ENCODE results near the gene TSNAXIP1.

Gene TSNAXIP1, protein sequence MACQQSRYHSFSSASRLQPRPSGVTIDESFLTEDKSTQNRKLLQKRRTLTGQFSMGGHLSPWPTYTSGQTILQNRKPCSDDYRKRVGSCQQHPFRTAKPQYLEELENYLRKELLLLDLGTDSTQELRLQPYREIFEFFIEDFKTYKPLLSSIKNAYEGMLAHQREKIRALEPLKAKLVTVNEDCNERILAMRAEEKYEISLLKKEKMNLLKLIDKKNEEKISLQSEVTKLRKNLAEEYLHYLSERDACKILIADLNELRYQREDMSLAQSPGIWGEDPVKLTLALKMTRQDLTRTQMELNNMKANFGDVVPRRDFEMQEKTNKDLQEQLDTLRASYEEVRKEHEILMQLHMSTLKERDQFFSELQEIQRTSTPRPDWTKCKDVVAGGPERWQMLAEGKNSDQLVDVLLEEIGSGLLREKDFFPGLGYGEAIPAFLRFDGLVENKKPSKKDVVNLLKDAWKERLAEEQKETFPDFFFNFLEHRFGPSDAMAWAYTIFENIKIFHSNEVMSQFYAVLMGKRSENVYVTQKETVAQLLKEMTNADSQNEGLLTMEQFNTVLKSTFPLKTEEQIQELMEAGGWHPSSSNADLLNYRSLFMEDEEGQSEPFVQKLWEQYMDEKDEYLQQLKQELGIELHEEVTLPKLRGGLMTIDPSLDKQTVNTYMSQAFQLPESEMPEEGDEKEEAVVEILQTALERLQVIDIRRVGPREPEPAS

DNA sequence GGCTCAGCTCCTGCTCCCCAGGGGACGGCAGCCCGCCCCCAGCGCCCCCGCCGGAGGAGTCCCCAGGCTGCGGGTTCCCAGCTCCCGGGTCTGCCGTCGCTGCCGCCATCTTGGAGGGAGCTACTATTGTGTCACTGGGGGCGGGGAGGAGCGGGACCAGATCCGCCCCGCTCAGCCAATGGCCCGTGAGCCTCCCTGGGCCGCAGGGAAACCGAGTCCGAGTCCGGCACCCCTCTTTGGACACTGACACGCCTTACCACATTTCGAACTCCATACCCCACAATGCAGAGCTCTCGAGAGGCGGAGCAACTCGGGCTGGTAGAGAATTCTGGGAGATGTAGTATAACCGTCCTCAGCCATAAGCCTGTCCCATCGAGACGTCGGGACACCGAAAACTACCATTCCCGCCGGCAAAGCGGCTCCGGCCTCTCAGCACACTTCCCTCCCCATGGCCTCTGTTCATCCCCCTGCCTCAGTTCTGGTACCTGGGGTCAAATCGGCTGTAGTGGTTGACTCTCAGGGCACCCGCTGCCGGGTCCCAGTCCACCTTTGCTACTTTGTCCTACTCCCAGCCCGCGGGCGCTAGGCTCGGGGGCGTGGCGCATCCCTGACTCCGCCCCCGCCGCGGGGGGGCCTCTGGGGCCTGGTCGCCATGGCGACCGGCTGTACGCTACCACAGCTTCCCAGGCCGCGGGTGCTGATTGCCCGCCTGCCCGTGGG is at the start of gene TSNAXIP1, which contains the start of gene RANBP10:
Gene TSNAXIP1, plus strand, starts transcription at position 462 of the 720 bp plus-strand sequence. CDS start 261 bp downstream, outside the sequence.
Gene RANBP10, minus strand, starts transcription at position 133 of the 720 bp plus-strand sequence. Its CDS starts 24 bp downstream, at position 109.
- DNase-seq (ENCODE audit: low read depth, low spot score): peak; percentile 92

DNA sequence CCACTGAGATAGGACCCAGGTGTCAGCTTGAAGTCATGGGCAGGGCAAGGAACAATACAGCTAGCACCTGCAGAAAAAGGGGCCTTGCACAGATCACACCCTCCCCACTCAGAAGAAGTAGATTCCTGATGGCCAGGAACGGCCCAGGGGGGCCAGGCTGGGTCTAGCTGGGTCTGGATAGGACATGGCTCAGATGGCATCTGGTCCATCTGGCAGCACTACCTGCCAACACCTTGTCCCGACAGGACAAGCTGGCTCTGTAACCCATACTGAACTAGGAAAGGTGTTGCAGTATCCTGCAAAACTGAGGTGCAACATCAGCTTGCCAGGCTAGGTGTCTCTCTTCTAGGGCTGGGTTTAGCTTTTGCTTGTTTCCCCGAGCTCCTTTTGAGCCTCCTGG is 48.7 kb upstream of the TSNAXIP1 start:
- no peak for DNase-seq (ENCODE audit: low read depth, low spot score)

DNA sequence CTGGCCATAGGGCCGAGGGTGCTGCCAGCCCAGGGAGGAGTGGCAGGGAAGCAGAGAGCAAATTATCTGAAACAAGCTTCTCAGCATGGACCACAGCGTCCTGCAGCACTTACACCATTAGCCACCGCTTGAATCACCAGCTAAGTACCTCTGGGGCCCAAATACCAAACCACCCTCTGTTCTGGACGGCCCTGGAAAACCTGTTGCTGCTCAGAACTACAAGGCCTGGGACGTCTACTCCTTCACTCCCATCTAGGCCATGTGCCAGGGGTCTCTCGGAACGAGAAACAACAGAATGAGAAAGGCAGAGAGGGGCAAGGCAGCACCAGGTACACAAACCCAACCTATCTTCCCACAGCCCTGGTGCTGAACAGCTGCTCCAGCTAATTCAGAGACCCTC is 47.7 kb upstream of the TSNAXIP1 start:
- no peak for DNase-seq (ENCODE audit: low read depth, low spot score)

DNA sequence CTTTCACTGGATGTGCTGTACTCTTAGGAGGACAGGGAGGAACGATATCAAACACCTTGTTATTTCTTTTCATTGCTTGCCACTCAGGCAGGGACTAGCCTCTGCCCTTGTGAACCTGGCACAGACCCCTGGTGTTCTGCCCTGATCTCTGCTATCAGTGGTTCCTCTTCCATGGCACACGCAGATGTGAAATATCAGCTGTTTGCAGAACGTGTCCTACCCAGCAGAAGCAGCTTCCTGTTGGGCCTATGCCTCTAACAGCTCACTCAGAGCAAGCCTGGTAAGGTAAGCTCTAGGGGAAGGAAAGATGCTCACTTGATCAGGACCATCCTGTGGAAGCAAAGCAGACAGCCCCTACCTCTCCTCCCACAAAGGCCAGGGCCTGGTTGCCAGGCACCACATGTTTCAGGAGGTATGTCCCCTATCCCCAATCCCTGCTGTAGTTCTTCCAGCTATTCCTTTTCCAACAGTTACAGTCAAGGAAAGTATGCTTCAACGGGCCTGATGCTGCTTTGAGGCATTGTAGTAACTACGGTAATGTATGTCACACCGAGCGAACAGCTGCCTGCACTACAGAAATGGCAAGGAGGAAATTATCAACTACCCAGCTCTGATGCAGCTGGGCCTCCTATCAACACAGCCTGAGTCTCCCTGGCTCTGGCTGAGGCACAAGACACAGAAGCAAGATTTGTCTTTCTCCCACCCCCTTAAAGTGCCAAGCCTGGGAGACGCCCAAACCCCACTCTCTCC is 46.3 kb upstream of the TSNAXIP1 start:
- no peak for DNase-seq (ENCODE audit: low read depth, low spot score)

DNA sequence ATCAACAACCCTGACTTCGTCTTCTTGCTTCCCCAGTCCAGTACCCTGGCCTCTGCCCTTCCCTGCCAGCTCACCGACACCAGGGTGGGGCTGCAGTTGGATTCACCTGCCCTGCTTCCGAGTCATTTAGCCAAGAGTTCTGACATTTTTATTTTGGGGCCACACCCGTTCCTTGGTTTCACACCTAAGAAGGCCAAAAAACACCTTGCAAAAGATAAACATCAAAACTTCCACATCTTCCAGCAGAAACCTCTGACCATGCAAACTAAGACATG is 45.8 kb upstream of the TSNAXIP1 start:
- no peak for DNase-seq (ENCODE audit: low read depth, low spot score)

DNA sequence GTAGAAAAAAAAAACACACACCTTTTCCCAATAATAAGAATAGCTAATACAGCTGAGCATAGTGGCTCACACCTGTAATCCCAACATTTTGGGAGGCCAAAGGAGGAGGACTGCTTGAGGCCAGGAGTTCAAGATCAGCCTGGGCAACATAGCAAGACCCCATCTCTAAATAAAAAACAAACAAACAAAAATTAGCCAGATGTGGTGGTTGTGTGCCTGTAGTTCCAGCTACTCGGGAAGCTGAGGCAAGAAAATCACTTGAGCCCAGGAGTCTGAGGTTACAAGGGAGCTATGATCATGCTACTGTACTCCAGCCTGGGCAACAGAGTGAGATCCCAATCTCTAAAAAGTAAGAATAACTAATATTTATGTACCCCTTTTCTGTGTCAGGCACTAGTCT is 44.8 kb upstream of the TSNAXIP1 start:
- no peak for DNase-seq (ENCODE audit: low read depth, low spot score)

DNA sequence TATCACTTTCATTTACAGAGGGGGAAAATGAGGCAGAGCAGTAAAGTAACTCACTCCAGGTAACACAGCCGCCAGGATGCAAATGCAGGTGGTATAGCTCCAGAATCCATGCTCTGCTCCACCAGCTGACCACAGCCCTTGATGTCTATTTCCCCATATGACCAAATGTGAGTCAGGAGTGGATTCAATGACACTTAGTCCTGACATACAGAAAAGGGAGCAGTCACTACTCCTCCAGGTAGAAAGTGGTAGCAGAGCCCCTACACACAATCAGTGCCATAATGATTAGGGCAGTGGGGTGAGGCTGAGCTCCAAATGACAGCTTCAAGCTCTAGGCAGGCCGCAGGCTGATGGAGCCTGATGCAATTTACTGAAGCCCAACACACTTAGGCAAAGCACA is 44.3 kb upstream of the TSNAXIP1 start:
- DNase-seq (ENCODE audit: low read depth, low spot score): no peak

DNA sequence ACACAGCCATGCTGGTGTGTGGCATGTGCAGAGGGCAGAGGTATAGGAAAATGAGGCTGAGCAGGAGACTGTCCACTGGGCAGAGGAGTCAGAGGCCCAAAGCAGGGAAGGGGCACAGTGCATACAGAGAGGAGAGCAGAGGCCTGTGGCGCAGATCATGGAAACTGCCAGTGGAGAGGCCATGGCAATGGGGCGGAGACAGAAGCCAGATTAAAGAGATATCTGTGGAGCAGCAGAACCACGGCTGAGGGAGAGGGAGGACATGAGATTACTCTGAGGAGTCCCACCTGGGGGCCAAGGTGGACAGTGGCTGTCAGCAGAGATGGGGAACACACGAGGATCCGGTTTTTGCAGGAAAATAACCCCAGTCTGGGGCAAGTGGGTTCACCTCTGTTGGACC is 43.6 kb upstream of the TSNAXIP1 start:
- no peak for DNase-seq (ENCODE audit: low read depth, low spot score)

DNA sequence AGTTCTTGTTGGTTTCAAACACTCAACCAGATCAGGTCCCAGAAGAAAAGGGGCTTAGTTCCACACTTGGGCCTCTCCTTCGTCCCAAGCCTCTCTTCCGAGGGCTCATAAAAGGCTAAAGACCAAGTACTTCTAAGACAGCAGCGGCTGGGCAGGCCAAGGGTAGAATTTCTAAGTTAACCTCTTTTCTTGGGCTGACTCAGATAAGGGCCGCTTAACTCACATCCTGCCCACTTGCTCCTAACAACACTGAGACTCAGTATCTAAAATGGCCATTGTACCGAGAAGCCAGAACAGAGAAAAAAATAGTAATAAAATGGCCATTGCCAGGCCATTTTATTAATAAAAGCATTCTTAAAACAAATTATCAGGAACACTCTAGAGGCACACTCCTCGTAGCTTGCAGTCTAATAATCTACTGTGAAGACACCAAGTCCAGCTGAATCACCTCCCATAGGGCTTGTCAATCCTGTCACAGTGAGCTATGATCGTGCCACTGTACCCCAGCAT is 42.5 kb upstream of the TSNAXIP1 start:
- no peak for DNase-seq (ENCODE audit: low read depth, low spot score)

DNA sequence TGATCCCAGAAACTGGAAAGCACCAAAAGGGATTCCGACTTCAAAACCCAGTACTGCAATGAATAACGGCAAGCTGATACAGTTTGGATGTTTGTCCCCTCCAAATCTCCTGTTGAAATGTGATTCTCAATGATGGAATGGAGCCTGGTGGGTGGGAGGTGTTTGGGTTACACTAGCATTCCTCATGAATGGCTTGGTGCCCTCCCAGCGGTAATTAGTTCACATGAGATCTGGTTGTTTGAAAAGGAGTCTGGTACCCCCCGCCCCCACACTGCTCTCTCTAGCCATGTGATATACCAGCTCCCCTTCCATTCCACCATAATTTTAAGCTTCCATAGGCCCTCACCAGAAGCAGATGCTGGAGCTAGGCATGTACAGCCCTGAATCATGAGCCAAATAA is 40.4 kb upstream of the TSNAXIP1 start:
- no peak for DNase-seq (ENCODE audit: low read depth, low spot score)

DNA sequence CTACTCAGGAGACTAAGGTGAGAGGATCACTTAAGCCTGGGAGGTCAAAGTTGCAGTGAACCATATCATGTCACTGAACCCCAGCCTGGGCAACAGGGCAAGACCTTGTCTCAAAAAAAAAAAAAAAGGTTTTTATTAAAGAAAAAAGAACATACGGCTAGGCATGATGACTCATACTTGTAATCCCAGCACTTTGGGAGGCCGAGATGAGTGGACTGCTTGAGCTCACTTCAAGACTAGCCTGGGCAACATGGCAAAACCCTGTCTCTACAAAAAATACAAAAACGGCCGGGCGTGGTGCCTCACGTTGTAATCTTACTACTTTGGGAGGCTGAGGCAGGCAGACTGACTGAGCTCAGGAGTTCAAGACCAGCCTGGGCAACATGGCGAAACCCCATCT is 38.7 kb upstream of the TSNAXIP1 start:
- no peak for DNase-seq (ENCODE audit: low read depth, low spot score)

DNA sequence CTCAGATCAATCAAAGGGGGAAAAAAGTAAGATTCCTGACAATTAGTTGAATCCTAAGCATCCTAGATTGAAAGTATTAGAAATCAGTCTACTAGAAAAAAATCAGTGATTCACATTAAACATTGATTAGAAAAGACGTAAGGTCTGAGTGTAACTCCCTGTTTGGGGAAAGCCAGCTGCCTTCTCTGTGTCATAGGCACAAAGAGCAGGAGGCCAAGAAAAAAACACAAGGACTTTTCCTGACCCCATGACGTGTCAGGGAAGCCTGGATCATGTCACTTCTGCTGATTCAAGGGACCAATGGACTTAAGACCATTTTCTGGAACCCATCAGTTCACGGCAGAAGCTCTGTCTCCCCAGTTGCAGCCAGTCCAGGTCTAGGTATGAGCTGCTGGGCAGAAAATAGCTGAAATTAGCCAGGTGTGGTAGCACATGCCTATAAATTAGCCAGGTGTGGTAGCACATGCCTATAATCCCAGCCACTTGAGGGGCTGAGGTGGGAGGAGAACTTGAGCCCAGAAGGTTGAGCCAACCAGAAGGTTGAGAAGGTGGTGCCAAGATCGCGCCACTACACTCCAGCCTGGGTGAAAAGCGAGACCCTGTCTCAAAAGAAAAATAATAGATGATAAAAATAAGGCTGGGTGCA is 36.2 kb upstream of the TSNAXIP1 start:
- no peak for DNase-seq (ENCODE audit: low read depth, low spot score)

DNA sequence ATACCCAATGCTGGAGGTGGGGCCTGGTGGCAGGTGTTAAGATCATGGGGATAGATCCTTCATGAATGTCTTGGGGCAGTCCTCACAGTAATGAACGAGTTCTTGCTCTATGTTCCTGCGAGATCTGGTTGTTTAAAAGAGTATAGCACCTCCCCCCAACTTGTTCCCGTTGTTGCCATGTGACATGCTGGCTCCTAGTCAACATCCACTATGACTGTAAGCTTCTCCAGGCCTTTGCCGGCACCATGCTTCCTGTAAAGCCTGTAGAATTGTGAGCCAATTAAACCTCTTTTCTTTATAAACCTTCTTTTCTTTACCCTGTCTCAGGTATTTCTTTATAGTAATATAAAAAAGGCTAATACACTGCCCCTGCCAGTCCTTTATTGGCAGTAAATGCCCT is 33.6 kb upstream of the TSNAXIP1 start:
- no peak for DNase-seq (ENCODE audit: low read depth, low spot score)

DNA sequence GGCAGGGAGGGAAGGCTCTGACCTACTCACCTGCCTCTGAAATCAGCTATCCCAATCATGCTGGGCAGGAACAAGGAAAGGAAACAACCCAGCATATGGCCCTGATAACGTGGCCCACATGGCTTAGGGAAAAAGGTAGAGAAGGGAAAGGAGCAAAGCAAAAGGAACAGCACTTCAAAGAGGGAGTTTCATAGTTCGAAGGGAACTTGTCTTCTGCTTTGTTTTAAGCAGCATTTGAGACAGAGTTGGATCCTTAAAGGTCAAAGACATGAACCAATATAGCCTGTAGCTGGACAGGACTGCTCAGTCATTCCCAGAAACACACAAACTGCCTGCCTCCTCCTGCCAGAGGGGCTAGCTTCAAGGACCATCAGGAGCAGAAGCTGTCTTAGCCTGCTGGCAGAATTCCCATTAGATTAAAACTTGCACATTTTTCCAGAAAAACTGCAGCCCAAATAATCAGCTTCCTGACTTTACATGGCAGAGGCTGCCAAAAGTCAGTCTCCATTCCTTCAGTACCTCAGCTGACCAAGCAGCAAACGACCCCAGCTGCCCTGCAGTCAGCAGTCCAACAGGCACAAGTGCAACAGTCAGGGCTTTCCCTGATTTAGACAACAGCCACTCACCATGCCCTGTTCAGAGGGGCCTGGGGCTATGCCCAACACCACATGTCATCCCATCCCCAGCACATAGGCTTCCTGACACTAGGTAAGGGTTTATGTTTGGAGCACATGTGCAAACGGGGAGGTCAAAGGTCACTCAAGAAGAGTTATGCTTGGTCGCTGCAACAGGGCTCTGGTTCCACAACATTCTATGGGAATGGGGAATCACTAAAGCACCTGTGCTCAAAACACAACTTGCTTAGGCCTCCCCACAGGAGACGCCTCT is 32.9 kb upstream of the TSNAXIP1 start:
- DNase-seq (ENCODE audit: low read depth, low spot score): no peak

DNA sequence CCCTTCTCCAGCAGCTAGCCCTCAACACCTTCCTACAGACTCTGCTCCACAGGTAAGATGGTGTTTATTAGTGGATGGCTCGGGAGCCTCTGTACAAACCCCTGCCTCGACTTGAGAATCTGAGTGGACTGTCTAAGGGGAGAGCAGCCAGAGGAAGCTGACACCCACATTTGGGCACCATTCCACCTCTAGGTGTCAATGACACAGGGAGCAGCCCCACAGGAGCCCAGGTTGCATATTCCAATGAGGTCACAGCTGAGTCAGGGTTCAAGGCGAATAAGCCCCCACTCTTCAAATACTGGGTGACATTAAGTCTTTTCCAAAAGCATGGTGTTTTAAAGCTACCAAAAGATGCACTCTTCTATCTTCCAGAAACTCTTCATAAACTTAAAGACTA is 32.2 kb upstream of the TSNAXIP1 start:
- DNase-seq (ENCODE audit: low read depth, low spot score): no peak

DNA sequence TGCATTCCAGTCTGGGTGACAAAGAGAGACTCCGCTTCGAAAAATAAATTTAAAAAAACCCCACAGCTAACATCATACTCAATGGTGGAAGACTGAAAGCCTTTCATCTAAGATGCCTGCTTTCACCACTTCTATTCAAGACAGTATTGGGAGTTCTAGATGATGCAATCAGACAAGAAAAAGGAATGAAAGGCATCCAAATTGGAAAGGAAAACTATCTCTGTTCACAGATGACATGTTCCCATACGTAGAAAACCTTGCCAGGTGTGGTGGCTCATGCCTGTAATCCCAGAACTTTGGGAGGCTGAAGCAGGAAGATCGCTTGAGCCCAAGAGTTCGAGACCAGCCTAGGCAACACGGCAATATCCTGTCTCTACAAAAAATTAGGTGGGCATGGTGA is 31.4 kb upstream of the TSNAXIP1 start:
- no peak for DNase-seq (ENCODE audit: low read depth, low spot score)

DNA sequence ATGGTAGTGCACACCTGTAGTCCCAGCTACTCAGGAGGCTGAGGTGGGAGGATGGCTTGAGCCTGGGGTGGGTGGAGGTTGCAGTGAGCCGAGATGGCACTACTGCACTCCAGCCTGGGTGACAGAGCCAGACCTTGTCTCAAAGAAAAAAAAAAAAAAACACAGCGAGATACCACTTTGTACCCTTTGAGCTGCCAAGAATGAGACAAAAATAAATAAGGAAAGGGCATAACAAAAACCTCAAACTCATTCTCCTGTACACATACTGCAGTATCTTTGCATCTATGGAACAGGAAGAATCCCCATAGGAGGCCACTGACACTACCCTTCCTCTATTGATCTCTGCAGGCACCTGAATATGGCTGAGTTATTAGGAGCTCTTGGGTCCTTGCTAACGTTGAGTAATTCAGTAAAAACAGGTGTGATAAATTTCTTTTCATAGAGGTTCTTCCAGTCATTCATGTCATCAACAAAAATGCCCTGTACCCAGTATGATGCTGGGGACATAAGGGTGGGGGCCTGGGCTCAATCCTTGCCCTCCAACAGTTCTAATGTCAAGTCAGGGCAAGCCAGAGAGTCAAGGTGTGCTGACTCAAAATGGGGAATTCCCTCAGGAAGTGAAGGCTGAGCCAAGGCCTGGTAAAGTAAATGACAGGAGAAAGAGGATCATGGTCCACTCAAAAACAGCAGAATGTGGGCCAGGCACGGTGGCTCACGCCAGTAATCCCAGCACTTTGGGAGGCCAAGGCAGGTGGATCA is 27.3 kb upstream of the TSNAXIP1 start:
- no peak for DNase-seq (ENCODE audit: low read depth, low spot score)

DNA sequence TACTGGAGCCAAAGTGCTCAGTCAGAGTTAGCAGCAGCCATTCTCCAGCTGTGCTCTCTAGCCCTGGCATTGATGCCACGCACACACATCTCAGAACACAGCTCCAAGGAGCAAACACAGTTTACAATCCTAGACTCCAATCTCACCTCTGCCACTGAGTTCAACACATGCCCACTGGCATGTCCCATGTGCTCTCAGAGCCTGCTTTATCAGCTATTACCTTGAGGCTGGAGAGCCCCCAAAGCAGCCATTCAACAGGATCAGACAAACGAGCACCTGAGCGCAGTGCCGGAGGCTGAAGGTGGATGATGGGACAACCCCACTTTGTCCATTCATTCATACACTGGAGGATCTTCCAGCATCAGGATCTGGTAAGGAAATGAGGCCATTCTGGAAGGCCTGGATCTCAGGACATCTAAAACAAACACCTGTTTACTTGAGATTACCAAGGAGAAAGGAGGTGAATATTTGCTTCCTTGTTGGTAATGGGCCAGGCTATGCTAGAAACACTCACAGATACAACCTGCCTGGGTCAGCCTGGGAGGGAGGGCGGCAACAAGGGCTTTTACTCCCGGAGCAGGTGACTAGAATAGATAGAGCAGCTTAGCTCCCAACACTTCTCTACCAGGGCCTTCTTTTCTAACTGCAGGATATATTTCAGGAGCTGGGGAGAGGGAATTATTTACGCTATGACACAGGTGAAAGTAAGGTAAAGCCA is 25.7 kb upstream of the TSNAXIP1 start:
- no peak for DNase-seq (ENCODE audit: low read depth, low spot score)

DNA sequence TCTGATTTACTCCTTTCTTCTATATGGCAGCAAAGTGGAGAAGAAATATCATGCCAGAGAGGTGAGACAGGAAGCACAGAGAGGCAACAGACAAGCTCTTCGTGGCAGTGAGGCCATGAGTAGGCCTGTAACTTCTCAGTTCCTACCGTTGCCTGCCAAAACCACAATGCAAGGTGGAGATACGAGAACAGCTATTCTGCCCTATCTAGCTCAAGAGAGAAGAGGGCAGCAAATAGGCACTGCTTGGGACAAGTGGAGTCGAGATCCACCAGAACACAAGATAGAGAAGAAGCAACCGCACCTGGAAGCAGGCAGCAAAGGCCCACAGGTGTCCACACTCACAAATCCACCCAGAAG is 25.1 kb upstream of the TSNAXIP1 start:
- no peak for DNase-seq (ENCODE audit: low read depth, low spot score)

Data from activated naive CD8-positive, alpha-beta T cell treated with anti-CD3 and anti-CD28 coated beads, Interleukin-2, amount 50 U/mL, for 16 hours (primary cell).